SIG-M5 treated with dmso at 0.1 percent for 504 hours (cell line): ENCODE results near the gene ADAMTS10.
"Not testable (repeated sequence)": the region's sequence is repeated elsewhere in the genome, so short reads cannot be mapped to it uniquely, and the experiment has no call there.

Experiments
- DNase-seq: peaks from one replicate; lab custom pipeline; 2025; ENCODE audit not compliant: unreplicated experiment; lab: John Stamatoyannopoulos, UW

ADAMTS10 gene

DNA sequence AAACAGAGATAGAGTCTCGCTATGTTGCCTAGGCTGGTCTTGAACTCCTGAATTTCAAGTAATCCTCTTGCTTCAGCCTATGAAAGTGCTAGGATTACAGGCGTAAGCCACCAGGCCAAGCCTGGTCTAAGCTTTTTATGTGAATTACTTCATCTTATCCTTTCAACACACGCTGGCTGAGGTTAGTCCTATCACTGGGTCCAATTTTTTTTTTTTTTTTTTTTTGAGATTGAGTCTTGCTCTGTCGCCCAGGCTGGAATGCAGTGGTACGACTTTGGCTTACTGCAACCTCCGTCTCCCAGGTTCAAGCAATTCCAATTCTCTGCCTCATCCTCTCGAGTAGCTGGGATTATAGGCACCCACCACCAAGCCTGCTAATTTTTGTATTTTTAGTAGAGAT lies 43.7 kb downstream of the ADAMTS10 start:
- no peak for DNase-seq

DNA sequence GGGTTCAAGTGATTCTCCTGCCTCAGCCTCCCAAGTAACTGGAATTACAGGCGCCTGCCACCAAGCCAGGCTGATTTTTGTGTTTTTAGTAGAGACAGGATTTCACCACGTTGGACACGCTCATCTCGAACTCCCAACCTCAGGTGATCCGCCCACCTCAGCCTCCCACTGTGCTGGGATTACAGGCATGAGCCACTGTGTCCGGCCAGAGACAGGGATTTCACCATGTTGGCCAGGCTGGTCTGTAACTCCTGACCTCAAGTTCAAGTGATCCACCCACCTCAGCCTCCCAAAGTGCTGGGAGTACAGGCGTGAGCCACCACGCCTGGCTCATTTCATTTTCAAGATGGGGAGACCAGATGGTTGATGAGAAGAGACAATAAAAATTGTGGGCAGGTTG lies 45.6 kb downstream of the ADAMTS10 start:
- DNase-seq = not testable (repeated sequence)

DNA sequence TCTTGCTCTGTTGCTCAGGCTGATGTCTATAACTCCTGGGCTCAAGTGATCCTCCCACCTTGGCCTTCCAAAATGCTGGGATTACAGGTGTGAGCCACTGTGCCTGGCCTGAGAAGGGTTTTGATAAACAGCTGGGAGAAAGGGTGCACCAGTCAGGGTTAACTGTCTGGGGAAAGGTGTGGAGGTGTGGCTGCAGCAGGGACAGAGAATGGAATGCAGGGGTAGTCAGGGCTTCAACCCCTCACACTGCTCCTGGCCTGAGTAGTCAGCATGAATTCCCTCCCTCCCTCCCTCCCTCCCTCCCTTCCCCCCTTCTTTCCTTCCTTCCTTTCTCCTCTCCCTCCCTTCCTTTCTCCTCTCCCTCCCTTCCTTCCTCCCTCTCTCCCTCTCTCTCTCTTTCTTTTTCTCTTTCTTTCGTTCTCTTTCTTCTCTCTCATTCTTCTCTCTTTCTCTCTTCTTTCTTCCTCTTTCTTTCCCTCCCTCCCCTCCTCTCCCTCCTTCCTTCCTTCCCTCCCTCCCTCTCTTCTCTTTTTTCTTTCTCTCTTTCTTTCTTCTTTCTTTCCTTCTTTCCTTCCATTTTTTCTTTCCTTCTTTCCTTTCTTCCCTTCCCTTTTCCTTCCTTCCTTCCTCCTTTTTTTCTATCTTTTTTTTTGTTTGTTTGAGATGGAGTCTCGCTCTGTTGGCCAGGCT lies 49.3 kb downstream of the ADAMTS10 start:
- DNase-seq = no peak

DNA sequence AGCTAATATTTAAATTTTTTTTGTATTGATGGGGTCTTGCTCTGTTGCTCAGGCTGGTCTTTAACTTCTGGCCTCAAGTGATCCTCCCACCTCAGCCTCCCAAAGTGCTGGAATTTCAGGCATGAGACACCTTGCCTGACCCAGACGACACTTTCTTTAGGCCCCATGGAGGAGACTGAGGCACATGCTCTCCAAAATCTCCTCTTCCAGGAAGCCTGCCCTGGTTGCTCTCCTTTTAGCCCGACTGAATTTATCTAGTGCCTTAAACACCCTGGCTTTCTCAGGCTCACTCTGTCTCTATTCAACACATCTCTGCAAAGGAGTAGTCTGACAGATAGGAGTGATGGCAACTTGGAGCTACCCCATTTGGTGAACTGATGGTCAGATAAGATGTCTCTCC lies 52.2 kb downstream of the ADAMTS10 start:
- DNase-seq = no peak

DNA sequence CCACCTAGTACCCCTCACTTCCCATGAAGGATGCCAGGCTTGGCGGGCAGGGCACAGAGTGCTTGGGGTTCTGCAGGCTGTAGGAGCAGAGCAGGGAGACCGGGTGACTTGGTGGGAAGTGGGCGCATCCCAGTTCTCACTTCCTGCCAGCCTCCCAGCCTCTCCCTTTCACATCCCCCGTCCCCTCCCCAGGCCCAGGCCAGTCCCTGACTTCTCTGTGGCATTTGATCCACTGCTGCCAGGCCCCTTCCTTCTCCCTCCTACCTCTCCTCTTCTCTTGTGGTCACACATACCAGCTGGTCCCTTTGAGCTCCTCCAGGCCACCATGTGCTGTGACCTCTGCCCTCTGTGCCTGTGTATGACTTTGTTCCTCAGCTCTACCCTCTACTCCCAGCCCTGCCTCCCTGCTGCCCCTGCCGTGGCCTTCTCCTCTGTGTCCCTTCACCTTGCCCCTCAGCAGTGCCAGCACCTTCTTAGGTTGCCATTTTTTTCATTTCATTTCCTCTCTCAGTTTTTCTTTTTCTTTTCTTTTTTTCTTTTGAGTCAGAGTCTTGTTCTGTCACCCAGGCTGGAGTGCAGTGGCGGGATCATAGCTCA lies 52.8 kb downstream of the ADAMTS10 start:
- DNase-seq = no peak

DNA sequence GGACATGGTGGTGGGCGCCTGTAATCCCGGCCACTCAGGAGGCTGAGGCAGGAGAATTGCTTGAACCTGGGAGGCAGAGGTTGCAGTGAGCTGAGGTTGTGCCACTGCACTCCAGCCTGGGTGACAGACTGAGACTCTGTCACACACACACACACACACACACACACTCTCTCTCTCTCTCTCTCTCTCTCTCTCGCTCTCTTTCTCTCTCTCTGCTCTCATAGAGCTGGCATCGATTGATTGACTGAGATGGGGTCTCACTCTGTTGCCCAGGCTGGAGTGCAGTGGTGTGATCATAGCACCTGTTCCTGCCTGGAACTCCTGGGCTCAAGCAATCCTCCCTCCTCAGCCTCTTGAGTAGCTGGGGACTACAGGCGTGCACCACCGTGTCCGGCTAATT lies 56.8 kb downstream of the ADAMTS10 start:
- DNase-seq = not testable (repeated sequence)

DNA sequence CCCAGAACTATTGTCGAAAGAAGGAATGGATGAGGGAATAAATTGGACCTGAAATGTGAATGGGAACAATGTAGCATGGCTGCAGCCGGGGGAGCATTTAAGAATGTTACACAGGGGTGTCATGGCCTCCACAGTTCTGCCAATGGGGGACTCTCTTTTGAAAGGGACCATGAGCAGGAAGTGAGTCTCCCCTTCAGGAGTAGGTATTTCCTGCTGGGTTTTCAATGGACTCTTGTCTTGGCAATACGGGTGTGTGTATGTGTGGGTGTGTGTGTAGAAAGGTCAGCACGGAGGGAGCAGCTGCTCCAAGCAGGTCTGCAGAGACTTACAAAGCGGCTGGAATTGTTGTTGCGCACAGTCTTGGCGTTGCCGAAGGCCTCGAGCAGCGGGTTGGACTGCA lies 57.7 kb downstream of the ADAMTS10 start:
- no peak for DNase-seq

DNA sequence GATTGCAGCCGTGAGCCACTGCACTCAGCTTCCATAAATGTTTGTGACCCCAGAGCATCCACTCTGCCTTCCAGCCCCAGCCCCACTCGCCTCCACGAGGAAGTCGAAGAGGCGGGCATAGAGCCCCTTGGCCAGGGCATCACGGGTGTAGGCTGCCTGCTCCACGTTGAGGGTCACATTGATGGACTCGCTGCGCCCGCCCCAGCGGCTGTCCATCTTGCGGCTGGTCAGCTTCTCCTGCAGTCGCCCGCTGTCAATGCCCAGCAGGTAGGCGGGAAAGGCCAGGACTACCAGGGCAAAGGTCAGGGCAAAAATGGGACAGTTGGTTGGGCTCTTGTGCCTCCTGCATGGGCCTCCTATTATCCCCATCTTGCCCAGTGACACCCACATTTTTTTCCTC lies 60.4 kb downstream of the ADAMTS10 start:
- no peak for DNase-seq

DNA sequence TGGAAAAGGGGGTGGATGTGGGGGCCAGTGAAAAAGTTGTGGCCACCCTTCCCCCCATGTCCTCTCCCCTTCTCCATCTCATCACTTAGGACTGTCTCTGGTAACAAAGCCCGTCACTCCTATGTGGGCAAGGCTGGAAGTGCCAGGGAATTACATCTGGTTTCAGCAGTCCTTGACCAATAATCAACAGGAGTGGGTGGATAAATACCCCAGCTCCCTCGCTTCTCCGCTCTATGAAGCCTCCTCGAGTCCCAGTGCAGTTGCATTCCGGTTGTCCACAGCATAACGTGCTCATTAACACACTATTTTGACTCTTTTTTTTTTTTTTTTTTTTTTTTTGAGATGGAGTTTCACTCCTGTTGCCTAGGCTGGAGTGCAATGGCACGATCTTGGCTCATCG lies 64.8 kb downstream of the ADAMTS10 start:
- DNase-seq = no peak

DNA sequence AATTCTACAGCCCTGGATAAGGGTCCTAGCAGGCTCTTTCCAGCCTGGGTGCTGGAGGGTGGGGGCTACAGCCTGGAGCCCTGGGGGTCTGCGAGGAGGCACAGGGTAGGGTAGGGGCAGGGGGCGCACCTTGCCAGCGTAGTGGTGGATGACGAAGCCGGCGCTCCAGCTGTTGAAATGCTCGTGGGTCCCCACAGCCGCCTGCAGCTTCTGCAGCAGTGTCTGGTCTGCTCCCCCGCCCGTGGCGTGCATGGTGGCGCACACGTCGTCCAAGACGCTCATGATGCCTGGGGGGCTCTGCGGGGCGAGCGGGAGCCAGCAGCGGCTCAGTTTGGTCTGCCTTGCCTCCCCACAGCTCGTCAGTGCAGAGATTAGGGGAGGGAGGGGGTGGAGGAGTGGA lies 66.3 kb downstream of the ADAMTS10 start:
- DNase-seq = no peak

DNA sequence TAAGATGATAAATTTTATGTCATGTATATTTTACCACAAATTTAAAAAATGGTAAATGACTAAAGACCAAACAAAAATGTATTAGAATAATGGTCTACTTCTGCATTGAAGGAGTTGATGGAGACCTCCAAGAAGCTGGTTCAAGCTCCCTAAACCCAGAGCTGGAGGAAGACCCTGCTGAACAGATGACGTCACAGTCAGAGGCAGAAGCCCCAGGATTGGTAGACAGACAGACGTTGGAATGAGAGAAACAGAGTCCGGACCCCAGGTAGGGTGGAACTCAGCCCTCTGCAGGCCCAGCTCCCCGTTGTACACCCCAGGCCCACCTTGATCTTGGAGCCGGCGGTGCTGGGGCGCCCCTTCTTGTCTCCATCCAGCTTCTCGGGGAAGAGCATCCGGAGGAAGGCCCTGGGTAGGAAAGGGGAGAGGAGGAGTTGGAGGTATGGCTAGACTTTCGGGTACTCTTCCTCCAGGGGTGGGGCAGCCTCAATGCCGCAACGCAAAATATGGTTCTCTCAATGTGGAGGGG lies 70.8 kb downstream of the ADAMTS10 start:
- no peak for DNase-seq

DNA sequence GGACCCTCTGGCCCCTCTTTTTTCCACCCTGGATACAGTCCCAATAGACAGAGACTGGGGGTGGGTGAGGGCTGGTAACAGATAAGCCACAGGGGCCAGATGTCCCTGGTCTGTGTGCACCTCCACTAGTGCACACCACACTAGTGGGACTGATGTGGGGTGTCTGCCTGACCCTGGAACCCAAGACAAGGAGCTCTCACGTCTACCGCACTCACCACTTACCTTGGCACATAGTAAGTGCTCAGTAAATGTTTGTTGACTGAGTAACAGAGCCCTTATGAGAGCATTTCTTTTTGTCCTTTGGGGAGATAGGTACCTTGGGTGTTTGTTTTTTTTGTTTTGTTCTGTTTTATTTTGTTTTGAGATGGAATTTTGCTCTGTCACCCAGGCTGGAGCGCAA lies 73.4 kb downstream of the ADAMTS10 start:
- DNase-seq = no peak

DNA sequence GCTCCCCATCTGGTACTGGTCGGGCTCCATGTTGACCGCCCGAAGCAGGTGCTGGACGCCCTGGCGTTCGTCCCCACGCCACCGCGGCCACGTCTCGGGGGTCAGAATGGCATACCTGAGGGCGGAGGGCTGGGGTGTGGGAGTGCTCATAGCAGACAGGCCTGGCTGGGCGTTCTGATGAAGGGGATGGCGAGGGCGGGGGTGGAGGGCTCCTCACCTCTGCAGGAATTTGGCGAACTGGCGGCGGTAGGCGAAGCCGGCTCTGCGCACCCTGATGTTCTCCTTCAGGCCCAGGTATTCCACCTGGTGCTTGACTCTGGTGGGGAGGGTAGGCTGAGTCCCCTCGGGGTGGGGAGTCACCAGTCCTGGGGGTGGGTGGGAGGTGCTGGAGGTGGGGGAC lies 74.2 kb downstream of the ADAMTS10 start:
- DNase-seq = no peak

DNA sequence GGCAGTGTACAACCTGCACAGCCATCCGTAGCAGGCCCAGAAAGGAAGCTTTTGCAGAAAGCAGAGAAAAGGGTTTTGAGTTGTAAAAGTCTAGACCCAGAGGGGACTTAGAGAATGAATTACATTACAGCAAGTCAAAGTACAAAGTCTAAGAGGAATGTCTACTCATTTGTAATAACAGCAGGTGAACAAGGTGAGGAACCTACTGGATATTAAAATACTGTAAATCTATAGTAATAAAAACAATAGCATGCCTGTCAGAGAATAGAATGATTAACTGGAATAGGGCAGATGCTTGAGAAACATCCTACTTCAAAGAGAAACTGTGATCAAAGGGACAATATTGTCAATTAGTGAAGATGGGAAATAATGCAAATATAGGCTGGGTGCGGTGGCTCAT lies 78.3 kb downstream of the ADAMTS10 start:
- DNase-seq = no peak

DNA sequence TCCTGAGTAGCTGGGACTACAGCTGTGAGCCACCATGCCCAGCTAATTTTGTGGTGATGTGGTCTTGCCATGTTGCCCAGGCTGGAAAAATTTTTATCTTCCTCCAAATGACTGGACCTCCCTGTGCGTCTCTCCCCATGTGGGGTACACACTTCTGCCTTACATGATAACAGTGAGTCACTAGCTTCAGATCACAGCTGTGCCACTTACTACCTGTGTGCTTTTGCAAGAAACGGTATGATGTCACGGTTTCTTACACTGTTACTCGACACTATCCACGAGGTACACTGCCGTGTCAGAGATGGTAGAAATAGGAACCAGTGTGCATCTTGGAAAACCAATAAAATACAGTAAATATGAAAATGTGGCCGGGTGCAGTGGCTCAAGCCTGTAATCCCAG lies 79.0 kb downstream of the ADAMTS10 start:
- no peak for DNase-seq
